ENCODE data around the gene PAPOLG.
"Not testable (repeated sequence)": the region's sequence is repeated elsewhere in the genome, so short reads cannot be mapped to it uniquely, and the experiment has no call there.

PAPOLG gene

GRCh38 chr2:60821587-60822302 lies 65.7 kb downstream of the PAPOLG start:
- Mint-ChIP-seq H3K4me1 (peaks cover 60 to 100% of the 10 kb centered on the region in 2 donors), H3K27ac (peak overlapping the region; percentile 95), H3K4me3 (peak overlapping the region; percentile 41 to 53), H3K9me3 (no peaks in the 10 kb centered on the region), H3K27me3 (no peaks in the 10 kb centered on the region), H3K36me3 (peaks cover 14 to 17% of the 10 kb centered on the region in 2 donors)
- DNase-seq (no peak), ATAC-seq (replicated peaks) (peak; percentile 42 to 55)

- H3K27me3 Mint-ChIP-seq: no peaks in the 10 kb centered on the region
Observed at GRCh38 chr2:60822987-60823386, 66.9 kb downstream of the PAPOLG start.

DNA sequence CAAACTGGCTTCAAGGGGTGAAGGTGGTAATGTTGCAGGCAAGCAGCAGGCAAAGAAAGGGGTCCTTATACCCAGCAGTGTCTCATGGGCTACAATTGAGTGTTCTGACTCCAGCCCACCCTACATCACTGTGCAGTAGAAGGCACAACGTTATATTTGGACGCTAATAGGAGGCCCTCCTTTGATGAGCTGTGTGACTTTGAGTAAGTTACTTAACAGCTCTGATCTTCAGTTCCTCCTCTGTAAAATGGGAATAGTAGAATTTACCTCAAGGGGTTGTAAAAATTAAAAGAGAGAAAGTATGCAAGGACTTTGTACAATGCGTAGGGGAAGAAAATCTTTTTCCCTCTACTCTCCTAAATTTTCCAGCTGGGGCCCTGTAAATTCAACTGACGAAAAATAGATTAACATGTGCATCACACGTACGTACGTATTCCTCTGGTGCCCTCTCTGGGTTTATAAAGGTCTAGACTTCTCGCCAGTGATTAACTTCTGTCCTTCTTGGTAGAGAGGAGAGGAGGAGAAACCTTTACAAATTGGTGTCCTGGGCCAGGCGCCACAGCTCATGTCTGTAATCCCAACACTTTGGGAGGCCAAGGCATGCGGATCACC lies 67.7 kb downstream of the PAPOLG start:
- no peak for ATAC-seq (replicated peaks)
- peaks cover 62 to 99% of the 10 kb centered on the region in 2 donors for H3K4me1 Mint-ChIP-seq
- no peak overlapping the region for H3K4me3 Mint-ChIP-seq
- no peaks in the 10 kb centered on the region for H3K27me3 Mint-ChIP-seq
- DNase-seq: no peak
- H3K36me3 Mint-ChIP-seq: peaks cover 9 to 17% of the 10 kb centered on the region in 2 donors
- H3K9me3 Mint-ChIP-seq: no peaks in the 10 kb centered on the region
- no peak overlapping the region for H3K27ac Mint-ChIP-seq

More at GRCh38 chr2:60822987-60823386, 66.9 kb downstream of the PAPOLG start:
- Mint-ChIP-seq H3K27ac (no peak overlapping the region), H3K4me1 (peaks cover 65 to 100% of the 10 kb centered on the region in 2 donors), H3K36me3 (peaks cover 12 to 17% of the 10 kb centered on the region in 2 donors), H3K4me3 (no peak overlapping the region), H3K9me3 (no peaks in the 10 kb centered on the region)
- ATAC-seq (replicated peaks) (no peak), DNase-seq (no peak)

- Mint-ChIP-seq H3K27me3 (no peaks in the 10 kb centered on the region), H3K36me3 (peaks cover 11 to 16% of the 10 kb centered on the region in 2 donors), H3K4me3 (no peak overlapping the region), H3K4me1 (peaks cover 56 to 93% of the 10 kb centered on the region in 2 donors), H3K9me3 (peaks cover 4 to 7% of the 10 kb centered on the region in 2 donors), H3K27ac (no peak overlapping the region)
- no peak for DNase-seq
- no peak for ATAC-seq (replicated peaks)
Observed at GRCh38 chr2:60825666-60826065, 69.6 kb downstream of the PAPOLG start.

- H3K4me1 Mint-ChIP-seq: peaks cover 56 to 93% of the 10 kb centered on the region in 2 donors
- H3K36me3 Mint-ChIP-seq: peaks cover 10 to 15% of the 10 kb centered on the region in 2 donors
- no peak overlapping the region for H3K27ac Mint-ChIP-seq
- H3K4me3 Mint-ChIP-seq: no peak overlapping the region
- peaks cover 4 to 8% of the 10 kb centered on the region in 2 donors for H3K9me3 Mint-ChIP-seq
- DNase-seq (no peak), ATAC-seq (replicated peaks) (no peak)
- H3K27me3 Mint-ChIP-seq: no peaks in the 10 kb centered on the region
Observed at GRCh38 chr2:60826111-60826510, 70.0 kb downstream of the PAPOLG start.

DNA sequence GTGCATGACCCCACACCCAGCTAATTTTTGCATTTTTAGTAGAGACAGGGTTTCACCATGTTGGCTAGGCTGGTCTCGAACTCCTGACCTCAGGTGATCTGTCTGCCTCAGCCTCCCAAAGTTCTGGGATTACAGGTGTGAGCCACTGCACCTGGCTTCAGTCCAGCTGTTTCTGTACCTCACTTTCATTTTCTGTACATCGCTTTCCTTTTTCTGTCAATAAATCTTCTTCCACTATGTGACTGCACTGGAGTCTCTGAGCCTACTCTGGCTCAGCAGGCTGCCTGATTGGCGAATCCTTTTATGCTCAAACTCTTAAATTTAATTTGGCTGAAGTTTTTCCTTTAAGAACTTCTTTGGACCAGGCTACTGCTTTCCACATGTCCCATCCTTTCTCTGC lies 70.8 kb downstream of the PAPOLG start:
- peak overlapping the region; percentile 75 for H3K27ac Mint-ChIP-seq
- peak; percentile 26 to 48 for ATAC-seq (replicated peaks)
- not testable (repeated sequence) for H3K4me3 Mint-ChIP-seq, DNase-seq, H3K27me3 Mint-ChIP-seq, H3K9me3 Mint-ChIP-seq
- H3K4me1 Mint-ChIP-seq: peaks cover 54 to 93% of the 10 kb centered on the region in 2 donors
- peaks cover 11 to 12% of the 10 kb centered on the region in 2 donors for H3K36me3 Mint-ChIP-seq

GRCh38 chr2:60827369-60827768 lies 71.3 kb downstream of the PAPOLG start:
- Mint-ChIP-seq H3K4me3 (no peak overlapping the region), H3K36me3 (peaks cover 11 to 12% of the 10 kb centered on the region in 2 donors), H3K9me3 (peaks cover 4 to 8% of the 10 kb centered on the region in 2 donors), H3K27me3 (no peaks in the 10 kb centered on the region), H3K4me1 (peaks cover 51 to 89% of the 10 kb centered on the region in 2 donors), H3K27ac (peak overlapping the region; percentile 75)
- DNase-seq: no peak
- ATAC-seq (replicated peaks): no peak

DNA sequence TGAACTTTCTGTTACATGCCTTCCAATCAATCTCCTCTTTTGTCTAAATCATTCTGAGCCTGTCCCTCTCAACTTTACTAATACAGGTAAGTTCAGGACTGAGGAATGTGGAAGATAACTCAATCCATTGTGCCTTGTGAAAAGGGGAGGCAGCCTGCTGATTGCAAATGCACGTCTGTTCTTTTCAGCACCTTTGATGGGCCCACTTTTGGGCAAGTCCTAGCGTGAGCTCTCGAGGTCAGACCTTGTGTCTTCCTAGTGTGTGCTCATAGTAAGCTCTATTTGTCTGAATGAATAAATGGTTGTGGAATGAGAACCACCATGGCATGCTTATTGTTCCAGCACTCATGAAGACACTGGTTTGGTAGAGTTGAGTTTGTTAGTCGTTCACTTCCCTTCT lies 74.9 kb downstream of the PAPOLG start:
- H3K4me3 Mint-ChIP-seq: no peak overlapping the region
- H3K27ac Mint-ChIP-seq: peak overlapping the region; percentile 87
- DNase-seq (no peak), ATAC-seq (replicated peaks) (no peak)
- H3K4me1 Mint-ChIP-seq: peaks cover 67 to 89% of the 10 kb centered on the region in 2 donors
- no peaks in the 10 kb centered on the region for H3K27me3 Mint-ChIP-seq
- peaks cover 14 to 22% of the 10 kb centered on the region in 2 donors for H3K9me3 Mint-ChIP-seq
- peaks cover 25 to 36% of the 10 kb centered on the region in 2 donors for H3K36me3 Mint-ChIP-seq

GRCh38 chr2:60831921-60832320 lies 75.9 kb downstream of the PAPOLG start:
- peaks cover 25 to 36% of the 10 kb centered on the region in 2 donors for H3K36me3 Mint-ChIP-seq
- H3K9me3 Mint-ChIP-seq: peaks cover 14 to 22% of the 10 kb centered on the region in 2 donors
- H3K27me3 Mint-ChIP-seq: no peaks in the 10 kb centered on the region
- DNase-seq (no peak), ATAC-seq (replicated peaks) (no peak)
- H3K4me3 Mint-ChIP-seq: no peak overlapping the region
- H3K27ac Mint-ChIP-seq: peak overlapping the region; percentile 87
- peaks cover 69 to 89% of the 10 kb centered on the region in 2 donors for H3K4me1 Mint-ChIP-seq

DNA sequence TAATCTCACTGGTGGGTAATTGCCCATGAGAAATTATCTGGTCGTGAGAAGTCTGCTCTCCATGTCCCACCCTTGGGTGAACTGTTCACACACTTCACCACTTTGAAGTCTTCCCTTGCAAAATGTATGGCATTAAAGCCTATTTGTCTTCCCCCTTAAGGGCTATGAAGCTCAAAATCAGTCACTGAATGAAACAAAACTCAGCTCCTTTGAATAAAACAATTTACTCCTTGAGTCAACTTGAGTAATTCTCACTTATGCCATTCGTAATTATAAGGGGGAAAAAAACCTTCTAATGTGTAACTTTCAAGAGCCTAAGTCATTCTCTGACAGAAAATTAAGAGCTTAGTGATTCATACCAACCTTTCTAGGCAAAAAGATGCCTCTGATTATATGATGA lies 76.6 kb downstream of the PAPOLG start:
- H3K4me1 Mint-ChIP-seq: peaks cover 68 to 89% of the 10 kb centered on the region in 2 donors

GRCh38 chr2:60834270-60834717 lies 78.2 kb downstream of the PAPOLG start:
- DNase-seq (peak; percentile 89), ATAC-seq (replicated peaks) (peak; percentile 76 to 83)
- H3K4me3 Mint-ChIP-seq: peak overlapping the region; percentile 61 to 78
- peaks cover 14 to 25% of the 10 kb centered on the region in 2 donors for H3K9me3 Mint-ChIP-seq
- peak overlapping the region; percentile 100 for H3K27ac Mint-ChIP-seq
- H3K4me1 Mint-ChIP-seq: peaks cover 72 to 95% of the 10 kb centered on the region in 2 donors
- peaks cover 27 to 44% of the 10 kb centered on the region in 2 donors for H3K36me3 Mint-ChIP-seq
- no peaks in the 10 kb centered on the region for H3K27me3 Mint-ChIP-seq

More for the DNA sequence above, 76.6 kb downstream of the PAPOLG start:
- ATAC-seq (replicated peaks): peak in 1 of 2 donors; percentile 3
- Mint-ChIP-seq H3K9me3 (peaks cover 14 to 22% of the 10 kb centered on the region in 2 donors), H3K27ac (peak overlapping the region; percentile 100), H3K36me3 (peaks cover 25 to 36% of the 10 kb centered on the region in 2 donors), H3K27me3 (no peaks in the 10 kb centered on the region), H3K4me3 (peak overlapping the region; percentile 34 to 53)
- no peak for DNase-seq

GRCh38 chr2:60836491-60836890 lies 80.4 kb downstream of the PAPOLG start:
- no peak overlapping the region for H3K4me3 Mint-ChIP-seq
- H3K27ac Mint-ChIP-seq: peak overlapping the region; percentile 100
- H3K27me3 Mint-ChIP-seq: no peaks in the 10 kb centered on the region
- DNase-seq (no peak), ATAC-seq (replicated peaks) (no peak)
- peaks cover 71 to 94% of the 10 kb centered on the region in 2 donors for H3K4me1 Mint-ChIP-seq
- peaks cover 10 to 17% of the 10 kb centered on the region in 2 donors for H3K9me3 Mint-ChIP-seq
- H3K36me3 Mint-ChIP-seq: peaks cover 29 to 46% of the 10 kb centered on the region in 2 donors

DNA sequence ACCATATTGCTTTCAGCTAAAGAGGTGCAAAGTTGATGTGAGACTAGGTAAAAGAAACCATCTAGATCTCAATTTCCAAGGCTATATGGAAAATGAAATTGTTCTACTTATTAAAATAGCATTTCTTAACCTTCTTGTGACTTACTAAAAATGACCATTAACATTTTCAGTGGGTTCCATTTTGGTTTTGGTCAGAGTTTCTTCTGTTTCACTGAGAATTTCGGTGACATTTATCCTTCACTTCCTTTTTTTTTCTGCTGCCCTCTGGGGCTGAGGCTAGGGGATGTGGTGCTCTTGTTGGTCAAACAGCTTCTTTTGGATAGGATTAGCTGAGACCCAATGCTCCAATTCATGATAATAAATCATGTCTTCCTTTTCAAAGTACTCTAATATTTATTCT lies 81.1 kb downstream of the PAPOLG start:
- peak in 1 of 2 donors; percentile 5 for ATAC-seq (replicated peaks)
- peak overlapping the region; percentile 45 to 52 for H3K4me3 Mint-ChIP-seq
- no peaks in the 10 kb centered on the region for H3K27me3 Mint-ChIP-seq
- H3K36me3 Mint-ChIP-seq: peaks cover 27 to 46% of the 10 kb centered on the region in 2 donors
- peaks cover 71 to 93% of the 10 kb centered on the region in 2 donors for H3K4me1 Mint-ChIP-seq
- peak; percentile 36 for DNase-seq
- peak overlapping the region; percentile 100 for H3K27ac Mint-ChIP-seq
- H3K9me3 Mint-ChIP-seq: peaks cover 10 to 17% of the 10 kb centered on the region in 2 donors

DNA sequence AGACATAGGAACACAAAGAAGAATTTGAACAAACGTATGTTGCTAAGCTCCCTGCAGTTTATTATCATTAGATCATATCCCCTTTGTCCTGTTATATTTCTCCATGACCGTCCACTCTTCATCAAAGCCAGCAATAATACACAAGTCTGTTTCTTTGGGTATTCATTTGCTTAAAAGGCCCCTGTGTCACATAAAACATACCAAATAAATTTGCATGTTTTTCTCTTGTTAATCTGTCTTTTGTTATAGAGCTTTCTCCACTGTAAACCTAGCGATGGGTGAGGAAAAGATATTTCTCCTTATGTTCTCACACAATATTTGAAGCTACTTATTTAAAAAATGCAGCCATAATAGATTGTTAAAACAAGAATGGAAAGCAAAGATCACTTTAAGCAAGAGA lies 82.4 kb downstream of the PAPOLG start:
- Mint-ChIP-seq H3K9me3 (peaks cover 7 to 15% of the 10 kb centered on the region in 2 donors), H3K36me3 (peaks cover 28 to 51% of the 10 kb centered on the region in 2 donors), H3K27me3 (no peaks in the 10 kb centered on the region), H3K4me1 (peaks cover 72 to 93% of the 10 kb centered on the region in 2 donors), H3K27ac (peak overlapping the region; percentile 100), H3K4me3 (peak overlapping the region; percentile 27 to 64)
- ATAC-seq (replicated peaks): no peak
- no peak for DNase-seq

Data from stimulated activated naive B cell treated with anti-CD40 and anti-IgM and Interleukin-4, amounts not matched to agents 10 μg/mL and 1 μg/mL and 100 μg/mL, for 72 hours (primary cell).